B cell (primary cell): ENCODE data around the gene CCM2. TPM values are rescaled to one million over a fixed set of nuclear protein-coding genes. Genes with fewer than 3 reads are reported as not detected.
"Not testable (repeated sequence)": the region's sequence is repeated elsewhere in the genome, so short reads cannot be mapped to it uniquely, and the experiment has no call there.

Source experiments
- ATAC-seq: fragments of 200-7000 bp; cut with Tn5 transposase; one replicate; pipeline ENCODE4 v1.10.0; 2021; ENCODE audit warnings: low read depth, mild to moderate bottlenecking, moderate number of reproducible peaks, moderate library complexity
- CTCF ChIA-PET: fragments of 350-600 bp; sonication (Branson Sonifier 250); formaldehyde crosslinking; loops from one replicate; lab custom pipeline; 2021; ENCODE audit warnings: antibody characterized with exemption, inconsistent platforms; lab: Charles Lee
- POLR2A ChIA-PET: fragments of 350-600 bp; sonication (Branson Sonifier 250); formaldehyde crosslinking; loops from one replicate; lab custom pipeline; 2021; ENCODE audit warnings: antibody characterized with exemption; lab: Charles Lee
- DNase-seq: peaks from one replicate; pipeline ENCODE4 v3.0.0; 2013
- H2AFZ ChIP-seq: 2 replicates; pipeline ENCODE4 v1.6.1; 2012; ENCODE audit warnings: mild to moderate bottlenecking, low read depth, low read length; ENCODE audit not compliant: insufficient read depth, poor library complexity, severe bottlenecking
- H3K27ac ChIP-seq, 2 donors: 1 replicate in 1 of 2; 2 replicates in 1 of 2; pipeline ENCODE4 v1.5.1; 2012 to 2013; ENCODE audit warnings: low read length in 2 of 2, mild to moderate bottlenecking in 2 of 2, moderate library complexity in 1 of 2
- H3K27me3 ChIP-seq, 4 experiments: fragments of 200-600 bp in 1 of 4; sonication (generic) in 1 of 4; replicated peaks in 1 of 4; 1 replicate in 2 of 4; 2 replicates in 2 of 4; pipeline versions ENCODE4 v1.6.1 to v1.7.0; 2013 to 2016; ENCODE audit warnings: low read length in 3 of 4, mild to moderate bottlenecking in 2 of 4, mixed read lengths in 1 of 4, moderate library complexity in 1 of 4; ENCODE audit not compliant: insufficient read depth in 4 of 4, control insufficient read depth in 3 of 4; ENCODE audit errors: control extremely low read depth in 1 of 4
- H3K36me3 ChIP-seq, 2 experiments: replicated peaks in 1 of 2; 1 replicate in 1 of 2; 2 replicates in 1 of 2; pipeline versions ENCODE4 v1.6.1 to v1.7.1; 2013; ENCODE audit warnings: low read length in 1 of 2; ENCODE audit not compliant: insufficient read depth in 2 of 2, control insufficient read depth in 1 of 2; ENCODE audit errors: control extremely low read depth in 1 of 2, extremely low read depth in 1 of 2
- H3K4me1 ChIP-seq, 2 donors: fragments of 200-600 bp in 1 of 2; sonication (generic) in 1 of 2; 1 replicate in 1 of 2; 2 replicates in 1 of 2; pipeline versions ENCODE4 v1.5.1 to v1.6.1; 2013 to 2017; ENCODE audit warnings: low read length in 2 of 2; ENCODE audit not compliant: control insufficient read depth in 2 of 2, insufficient read depth in 2 of 2
- H3K4me2 ChIP-seq: replicated peaks from 2 replicates; pipeline ENCODE3; 2012; ENCODE audit warnings: mild to moderate bottlenecking, low read depth, low read length; ENCODE audit not compliant: poor library complexity, severe bottlenecking
- H3K4me3 ChIP-seq, 5 experiments: fragments of 200-600 bp in 1 of 5; sonication (generic) in 1 of 5; 1 replicate in 3 of 5; 2 replicates in 2 of 5; pipeline versions ENCODE4 v1.5.1 to v1.7.0; 2011 to 2016; ENCODE audit warnings: low read length in 4 of 5, mild to moderate bottlenecking in 4 of 5, low read depth in 2 of 5, control low read depth in 1 of 5, moderate library complexity in 1 of 5; ENCODE audit not compliant: insufficient read depth in 1 of 5; ENCODE audit errors: control extremely low read depth in 1 of 5, extremely low read depth in 1 of 5
- H3K79me2 ChIP-seq: fragments of 200-600 bp; sonication (generic); one replicate; pipeline ENCODE4 v1.6.0; 2016; ENCODE audit warnings: low read length; ENCODE audit not compliant: control insufficient read depth, insufficient read depth
- H3K9ac ChIP-seq: fragments of 200-600 bp; sonication (generic); 2 replicates; pipeline ENCODE4 v1.6.1; 2017; ENCODE audit warnings: mild to moderate bottlenecking, low read length, moderate library complexity
- H3K9me3 ChIP-seq, 3 donors: one replicate each; pipeline versions ENCODE4 v1.6.1 to v1.7.1; 2013; ENCODE audit warnings: low read length in 2 of 3; ENCODE audit not compliant: control insufficient read depth in 2 of 3, insufficient read depth in 1 of 3; ENCODE audit errors: control extremely low read depth in 1 of 3
- H4K20me1 ChIP-seq: 2 replicates; pipeline ENCODE4 v1.6.0; 2012; ENCODE audit warnings: mild to moderate bottlenecking, low read length; ENCODE audit not compliant: insufficient read depth, control insufficient read depth, poor library complexity, severe bottlenecking
- H3K27ac Mint-ChIP-seq: one replicate; pipeline ENCODE4 v1.8.0; 2021; ENCODE audit warnings: mixed read lengths
- H3K27me3 Mint-ChIP-seq: one replicate; pipeline ENCODE4 v1.8.0; 2021; ENCODE audit warnings: mixed read lengths
- H3K4me1 Mint-ChIP-seq: one replicate; pipeline ENCODE4 v1.8.0; 2021; ENCODE audit warnings: mixed read lengths
- H3K4me3 Mint-ChIP-seq: one replicate; pipeline ENCODE4 v1.8.0; 2021; ENCODE audit warnings: mixed read lengths
- H3K9me3 Mint-ChIP-seq: one replicate; pipeline ENCODE4 v1.8.0; 2022; ENCODE audit warnings: mixed read lengths; ENCODE audit not compliant: insufficient read depth
- CTCF ChIP-seq: fragments of 200-600 bp; IDR thresholded peaks from one replicate; pipeline ENCODE4 v1.8.0; 2022; ENCODE audit warnings: antibody characterized with exemption, mild to moderate bottlenecking
- EZH2 ChIP-seq: IDR thresholded peaks from 2 replicates; pipeline ENCODE4 v1.6.1; 2012; ENCODE audit warnings: borderline replicate concordance, low read depth, mild to moderate bottlenecking, moderate library complexity, low read length; ENCODE audit not compliant: insufficient read depth, poor library complexity, severe bottlenecking
- WGBS: methylation state at CpG from one replicate; pipeline ENCODE4 v1.1.5; 2013; ENCODE audit warnings: missing lambda C conversion rate; ENCODE audit not compliant: insufficient coverage; 5-methylcytosine and 5-hydroxymethylcytosine counted together
- intact Hi-C: fragments of 100-400 bp; cut with micrococcal nuclease; formaldehyde crosslinking; loops from one replicate; pipeline ENCODE4 v1.10.0; 2022
- polyA plus RNA-seq: library from polyadenylated mRNA; depleted of rRNA; stranded (reverse); fragments of >200 nt; gene quantifications from 2 replicates; pipeline ENCODE4 v1.2.3, GENCODE V29; 2012
- total RNA-seq, 2 donors: library from RNA; stranded (reverse); fragments of 120-200 nt in 1 of 2; gene quantifications; 1 replicate in 1 of 2; 2 replicates in 1 of 2; pipeline versions ENCODE4 v1.2.3 to v1.2.4, GENCODE V29; 2013 to 2022

The CCM2 gene
- total and polyA plus RNA-seq, 2 donors (not counting 1 experiment from before 2014, with no cell fraction given), result 150 to 201 TPM

- no peak for DNase-seq
- Mint-ChIP-seq H3K27ac (peak overlapping the region; percentile 63), H3K4me3 (peak overlapping the region; percentile 91), H3K9me3 (no peaks in the 10 kb centered on the region), H3K27me3 (peaks cover 4% of the 10 kb centered on the region), H3K4me1 (peaks cover 34% of the 10 kb centered on the region)
- peak overlapping the region in 1 of 5 experiments; percentile 93 for H3K4me3 ChIP-seq
- H4K20me1 ChIP-seq, result peaks cover 17% of the 10 kb centered on the region
- peaks cover 43% of the 10 kb centered on the region for H3K79me2 ChIP-seq
- no CpG with 5 or more reads among the region's 1 CpG for WGBS
- intact Hi-C loops, result loop anchor here (1.0 kb wide), 1 partner anchor 315 kb away; no protein-coding TSS in a partner anchor
- TF ChIP-seq CTCF (no peak), EZH2 (no peak)
- CTCF ChIA-PET, result interaction anchor here (1.3 to 2.2 kb wide), 4 partner anchors 23 to 314 kb away, joined by 3 to 6 read pairs (median 5); no protein-coding TSS in a partner anchor
- H3K4me2 ChIP-seq, result peak overlapping the region; percentile 91
- H3K4me1 ChIP-seq, result peaks cover 22 to 30% of the 10 kb centered on the region in 2 donors
- H2AFZ ChIP-seq, result no peak overlapping the region
- H3K27ac ChIP-seq, result peak overlapping the region in 1 of 2 donors; percentile 98
- ATAC-seq, result no peak
- no peaks in the 10 kb centered on the region for H3K9me3 ChIP-seq
- POLR2A ChIA-PET, result interaction anchor here (1.6 kb wide), 1 partner anchor 264 kb away, joined by 6 read pairs; the partner anchor contains the start of gene H2AZ2
- peaks cover 0 to 16% of the 10 kb centered on the region in 2 experiments for H3K36me3 ChIP-seq
- peaks cover 0 to 5% (median 0%) of the 10 kb centered on the region in 4 experiments for H3K27me3 ChIP-seq
- H3K9ac ChIP-seq, result no peak overlapping the region
Observed at GRCh38 chr7:45112648-45113047, 112.6 kb downstream of the CCM2 start.

- H3K9me3 ChIP-seq, H4K20me1 ChIP-seq, H3K36me3 ChIP-seq, H3K4me3 ChIP-seq, H3K27me3 ChIP-seq, ATAC-seq, DNase-seq, H3K27me3 Mint-ChIP-seq, H3K4me3 Mint-ChIP-seq, H2AFZ ChIP-seq, H3K27ac ChIP-seq, POLR2A ChIA-PET, H3K4me2 ChIP-seq, H3K9ac ChIP-seq, H3K27ac Mint-ChIP-seq, intact Hi-C loops, H3K9me3 Mint-ChIP-seq: not testable (repeated sequence)
- Histone ChIP-seq H3K79me2 (peaks cover 27% of the 10 kb centered on the region), H3K4me1 (peaks cover 15 to 25% of the 10 kb centered on the region in 2 donors)
- peaks cover 23% of the 10 kb centered on the region for H3K4me1 Mint-ChIP-seq
- WGBS, result 83% methylated on average over 1 of the region's 1 CpG
- CTCF ChIA-PET, result interaction anchor here (2.2 to 3.9 kb wide), 2 partner anchors 23 to 141 kb away, joined by 6 to 22 read pairs; no protein-coding TSS in a partner anchor
Observed at GRCh38 chr7:45114257-45114656, 114.3 kb downstream of the CCM2 start.
